Non-pigmented ciliary epithelial cell (primary cell): ENCODE measurements around the gene ELF3.
"Not testable (repeated sequence)": the region's sequence is repeated elsewhere in the genome, so short reads cannot be mapped to it uniquely, and the experiment has no call there.

Experiments
- DNase-seq: peaks from one replicate; pipeline ENCODE4 v3.0.0-alpha.2; 2010; ENCODE audit warnings: low read depth

The ELF3 gene

DNA sequence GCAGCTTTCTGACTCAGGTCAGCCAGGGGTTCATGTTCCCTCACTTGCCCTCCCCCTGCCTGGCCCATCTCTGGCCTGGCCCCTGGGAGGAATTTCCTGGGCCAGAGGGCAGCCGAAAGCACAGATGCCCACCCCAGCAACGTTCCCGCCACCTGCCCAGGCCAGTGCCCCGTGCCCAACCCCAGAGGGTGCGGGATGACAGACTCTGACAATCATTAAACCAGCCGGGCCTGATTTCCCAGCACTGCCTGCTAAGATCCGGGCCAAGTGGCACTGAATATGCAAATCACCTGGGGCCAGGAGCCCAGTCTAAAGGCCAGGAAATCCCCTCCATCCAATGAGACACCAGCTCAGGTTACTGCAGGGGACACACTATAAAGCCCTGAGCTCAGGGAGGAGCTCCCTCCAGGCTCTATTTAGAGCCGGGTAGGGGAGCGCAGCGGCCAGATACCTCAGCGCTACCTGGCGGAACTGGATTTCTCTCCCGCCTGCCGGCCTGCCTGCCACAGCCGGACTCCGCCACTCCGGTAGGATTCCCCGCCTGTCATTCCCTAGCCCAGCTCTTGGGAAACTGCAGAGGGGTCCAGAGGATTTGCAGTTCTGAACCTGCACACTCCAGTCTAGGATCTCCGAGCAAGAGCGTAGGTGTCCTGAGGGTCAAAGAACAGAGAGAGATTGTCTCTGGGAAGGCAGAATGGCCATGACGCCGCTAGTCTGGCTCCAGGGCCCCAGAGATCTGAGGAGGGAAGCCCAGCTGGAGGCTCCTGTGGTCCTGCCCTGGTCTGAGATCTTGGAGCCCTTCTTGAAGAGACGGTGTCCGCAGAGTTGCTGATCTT, at the start of gene ELF3:
Gene ELF3, plus strand, starts transcription at position 408 of the 836 bp plus-strand sequence. CDS start 550 bp downstream, outside the sequence.
- DNase-seq = no peak

DNA sequence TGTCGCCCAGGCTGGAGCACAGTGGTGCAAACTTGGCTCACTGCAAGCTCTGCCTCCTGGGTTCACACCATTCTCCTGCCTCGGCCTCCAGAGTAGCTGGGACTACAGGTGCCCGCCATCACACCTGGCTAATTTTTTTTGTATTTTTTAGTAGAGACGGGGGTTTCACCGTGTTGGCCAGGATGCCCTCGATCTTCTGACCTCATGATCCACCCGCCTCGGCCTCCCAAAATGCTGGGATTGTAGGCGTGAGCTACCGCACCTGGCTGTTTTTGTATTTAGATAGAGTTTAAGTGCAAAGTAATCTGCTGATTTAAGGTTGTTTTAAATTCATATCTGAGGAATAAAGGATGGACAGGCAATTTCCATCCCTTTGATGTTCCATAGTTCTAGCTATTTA, 48.0 kb upstream of the ELF3 start:
- not testable (repeated sequence) for DNase-seq

DNA sequence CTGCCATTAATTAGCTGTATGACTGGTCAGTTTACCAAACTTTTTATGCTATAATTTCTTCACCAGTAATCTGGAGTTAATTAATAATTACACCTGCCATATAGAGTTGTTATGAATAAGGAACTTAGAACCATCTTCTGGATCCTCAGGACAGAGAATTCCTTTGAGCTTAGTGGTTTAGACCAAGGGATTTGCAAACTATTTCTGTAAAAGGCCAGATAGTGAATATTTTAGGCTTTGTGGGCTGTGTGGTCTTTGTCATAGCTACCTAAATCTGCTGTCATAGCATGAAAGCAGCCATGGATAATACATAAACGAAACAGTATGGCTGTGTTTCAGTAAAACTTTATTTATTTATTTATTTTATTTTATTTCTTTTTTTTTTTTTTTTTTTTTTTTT, 46.1 kb upstream of the ELF3 start:
- no peak for DNase-seq

DNA sequence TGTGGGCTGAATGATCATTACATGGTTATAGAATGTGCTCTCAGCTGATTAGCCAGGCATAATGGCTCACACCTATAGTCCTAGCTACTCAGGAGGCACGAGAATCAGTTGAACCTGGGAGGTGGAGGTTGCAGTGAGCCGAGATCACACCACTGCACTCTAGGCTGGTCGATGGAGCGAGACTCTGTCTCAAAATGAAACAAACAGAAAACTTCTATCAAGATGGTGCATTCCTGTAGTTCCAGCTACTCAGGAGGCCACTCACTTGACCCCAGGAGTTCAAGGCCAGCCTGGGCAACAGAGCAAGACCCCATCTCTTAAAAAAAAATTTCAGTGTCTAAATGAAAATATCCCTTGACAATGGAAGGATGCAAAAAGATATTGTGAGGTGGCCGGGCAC, 44.2 kb upstream of the ELF3 start:
- no peak for DNase-seq

DNA sequence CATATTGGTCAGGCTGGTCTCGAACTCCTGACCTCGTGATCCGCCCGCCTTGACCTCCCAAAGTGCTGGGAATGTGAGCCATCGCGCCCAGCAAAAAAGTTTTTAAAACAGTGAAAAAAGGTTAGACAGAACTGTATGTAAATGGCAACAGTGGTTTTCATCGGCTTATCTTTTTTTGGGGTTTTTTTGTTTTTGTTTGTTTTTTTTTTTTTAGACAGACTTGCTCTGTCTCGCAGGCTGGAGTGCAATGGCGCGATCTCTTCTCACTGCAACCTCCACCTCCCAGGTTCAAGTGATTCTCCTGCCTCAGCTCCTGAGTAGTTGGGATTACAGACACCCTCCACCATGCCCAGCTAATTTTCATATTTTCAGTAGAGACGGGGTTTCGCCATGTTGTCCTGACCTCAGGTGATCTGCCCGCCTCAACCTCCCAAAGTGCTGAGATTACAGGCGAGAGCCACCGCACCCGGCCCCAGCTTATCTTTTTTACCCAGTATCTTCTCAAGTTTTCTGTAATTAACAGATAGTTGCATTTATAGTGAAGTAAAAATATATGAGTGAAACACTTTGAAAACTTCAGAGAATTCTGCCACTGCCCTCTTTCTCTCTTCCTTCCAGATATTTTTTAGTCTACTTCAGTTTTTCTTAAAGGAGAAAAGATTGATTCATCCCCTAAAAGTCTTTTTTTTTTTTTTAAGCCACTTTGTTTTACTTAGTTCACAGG, 42.0 kb upstream of the ELF3 start:
- DNase-seq = no peak

DNA sequence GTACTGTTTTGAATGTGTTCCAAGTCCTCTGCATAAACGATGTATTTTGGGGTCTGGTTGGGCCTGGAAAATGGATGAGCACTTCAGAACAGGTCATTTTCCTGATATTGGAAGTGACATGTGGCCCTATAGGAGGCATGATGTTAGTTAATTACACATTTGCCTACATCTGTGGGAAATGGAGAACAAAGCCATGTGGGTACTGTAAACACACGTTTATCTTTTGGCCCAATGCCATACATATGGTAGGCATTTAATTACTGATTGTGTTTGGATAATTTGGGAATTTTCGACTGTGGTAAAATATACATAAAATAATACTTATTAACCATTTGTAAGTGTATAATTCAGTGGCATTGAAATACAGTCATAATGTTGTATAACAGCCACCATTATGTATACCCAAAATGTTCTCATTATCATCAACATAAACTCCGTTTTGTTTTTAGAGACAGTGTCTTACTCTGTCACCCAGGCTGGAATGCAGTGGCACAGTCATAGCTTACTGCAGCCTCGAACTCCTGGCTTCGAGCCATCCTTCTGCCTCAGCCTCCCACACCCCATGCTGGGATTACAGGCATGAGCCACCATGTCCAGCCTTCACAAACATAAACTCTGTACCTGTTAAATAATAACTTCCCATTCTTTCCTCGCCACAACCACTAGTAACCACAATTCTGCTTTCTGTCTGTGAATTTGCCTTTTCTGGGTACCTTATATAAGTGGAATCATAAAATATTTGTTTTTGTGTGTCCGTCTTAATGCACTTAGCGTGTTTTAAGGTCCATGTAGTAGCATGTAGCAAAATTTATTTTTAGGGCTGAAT, 39.8 kb upstream of the ELF3 start:
- DNase-seq = no peak

DNA sequence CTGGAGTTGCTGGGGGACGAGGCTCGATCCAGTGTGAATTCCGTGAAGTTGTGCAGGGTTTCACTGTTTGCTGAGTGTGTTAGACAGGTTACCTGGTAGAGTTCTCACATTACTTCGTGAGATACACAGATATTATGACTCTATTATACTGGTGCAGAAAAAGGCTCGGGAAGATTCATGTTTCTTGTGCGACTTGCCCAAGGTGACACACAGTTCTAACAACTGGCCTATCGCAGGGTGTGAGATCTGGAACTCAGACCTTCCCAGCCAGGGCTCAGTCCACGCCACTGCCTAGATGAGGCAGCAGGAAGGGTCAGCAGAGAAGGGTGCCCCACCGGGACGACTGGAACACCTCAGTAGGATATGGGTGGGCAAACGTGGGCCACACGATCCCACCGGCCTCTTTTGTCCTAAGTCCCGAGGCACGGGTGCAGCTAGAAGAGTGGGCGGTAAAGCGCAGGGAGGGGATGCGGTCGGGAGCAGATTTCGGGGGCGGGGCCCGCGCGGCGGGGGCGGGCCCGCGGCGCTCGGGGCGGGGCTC, 28.2 kb upstream of the ELF3 start:
- DNase-seq = no peak

DNA sequence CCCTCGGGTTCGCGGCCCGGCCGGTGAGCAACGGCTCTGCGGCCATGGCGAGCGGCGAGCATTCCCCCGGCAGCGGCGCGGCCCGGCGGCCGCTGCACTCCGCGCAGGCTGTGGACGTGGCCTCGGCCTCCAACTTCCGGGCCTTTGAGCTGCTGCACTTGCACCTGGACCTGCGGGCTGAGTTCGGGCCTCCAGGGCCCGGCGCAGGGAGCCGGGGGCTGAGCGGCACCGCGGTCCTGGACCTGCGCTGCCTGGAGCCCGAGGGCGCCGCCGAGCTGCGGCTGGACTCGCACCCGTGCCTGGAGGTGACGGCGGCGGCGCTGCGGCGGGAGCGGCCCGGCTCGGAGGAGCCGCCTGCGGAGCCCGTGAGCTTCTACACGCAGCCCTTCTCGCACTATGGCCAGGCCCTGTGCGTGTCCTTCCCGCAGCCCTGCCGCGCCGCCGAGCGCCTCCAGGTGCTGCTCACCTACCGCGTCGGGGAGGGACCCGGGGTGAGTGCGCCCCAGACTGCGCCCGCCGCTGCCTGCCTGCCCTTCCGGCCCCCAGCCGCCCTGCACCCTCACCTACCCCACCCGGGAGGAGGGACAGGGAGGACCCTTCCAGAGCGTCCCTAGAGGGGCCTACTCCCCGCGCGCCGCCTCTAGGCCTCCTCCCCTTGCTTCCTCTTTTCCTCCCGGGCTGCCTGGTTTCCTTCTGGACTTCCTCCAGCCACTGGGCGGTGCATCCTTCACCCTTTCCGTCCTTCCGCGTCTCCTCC, 27.6 kb upstream of the ELF3 start, which contains the start of gene RNPEP:
Gene RNPEP, plus strand, starts transcription at position 26 of the 757 bp plus-strand sequence. Its CDS starts 19 bp downstream, at position 45.
- DNase-seq = no peak

DNA sequence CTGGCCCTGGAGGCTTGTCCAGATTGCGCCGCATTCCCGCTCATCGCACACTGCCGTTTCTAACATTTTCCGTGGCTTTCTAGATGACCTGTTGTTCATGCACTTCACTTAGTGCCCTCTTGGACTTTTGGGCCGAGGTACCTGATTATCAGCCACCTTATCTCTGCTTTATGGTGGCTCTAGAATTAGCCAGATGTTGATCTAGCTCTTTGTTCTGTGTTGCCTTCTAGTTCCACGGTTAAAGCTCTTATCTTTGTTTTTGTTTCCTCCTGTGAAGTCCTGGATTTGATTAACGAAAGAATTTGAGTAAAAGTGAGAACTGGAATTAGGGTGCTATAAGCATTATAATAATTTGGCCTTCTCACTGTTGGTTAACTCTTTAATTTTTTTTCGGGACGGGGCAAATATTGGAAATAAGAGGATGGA, 27.0 kb upstream of the ELF3 start:
- no peak for DNase-seq

DNA sequence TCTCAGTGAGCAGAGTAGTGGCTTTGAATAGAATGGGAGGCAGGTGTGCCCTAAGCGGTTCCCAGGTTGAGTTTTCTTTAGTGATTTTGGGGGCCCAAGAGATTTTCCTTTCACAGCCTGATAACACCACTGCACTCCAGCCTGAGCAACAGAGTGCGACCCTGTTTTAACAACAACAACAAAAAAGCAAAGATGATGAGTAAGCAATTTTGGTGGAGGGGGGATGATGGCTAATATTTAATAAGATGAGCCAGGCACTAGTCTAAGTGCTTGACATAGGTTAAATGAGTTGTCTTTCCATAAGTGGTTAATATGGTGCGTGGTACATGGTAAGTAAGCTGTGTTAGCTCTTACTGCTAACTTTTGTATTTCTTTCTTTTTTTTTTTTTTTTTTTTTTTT, 25.9 kb upstream of the ELF3 start:
- no peak for DNase-seq

DNA sequence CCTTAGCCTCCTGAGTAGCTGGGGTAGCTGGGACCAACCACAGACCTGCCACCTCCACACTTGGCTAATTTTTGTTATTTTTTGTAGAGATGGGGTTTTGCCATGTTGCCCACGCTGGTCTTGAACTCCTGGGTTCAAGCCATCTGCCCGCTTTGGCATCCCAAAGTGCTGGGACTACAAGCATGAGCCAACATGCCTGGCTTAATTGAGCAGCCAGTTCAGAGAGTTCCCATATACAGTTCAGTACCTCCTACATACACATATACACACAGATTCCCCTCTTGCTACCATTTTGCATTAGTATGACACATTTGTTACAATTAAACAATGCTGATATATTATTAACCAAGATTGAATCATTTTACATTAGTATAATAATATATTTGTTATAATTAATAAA, 25.0 kb upstream of the ELF3 start:
- DNase-seq = no peak

DNA sequence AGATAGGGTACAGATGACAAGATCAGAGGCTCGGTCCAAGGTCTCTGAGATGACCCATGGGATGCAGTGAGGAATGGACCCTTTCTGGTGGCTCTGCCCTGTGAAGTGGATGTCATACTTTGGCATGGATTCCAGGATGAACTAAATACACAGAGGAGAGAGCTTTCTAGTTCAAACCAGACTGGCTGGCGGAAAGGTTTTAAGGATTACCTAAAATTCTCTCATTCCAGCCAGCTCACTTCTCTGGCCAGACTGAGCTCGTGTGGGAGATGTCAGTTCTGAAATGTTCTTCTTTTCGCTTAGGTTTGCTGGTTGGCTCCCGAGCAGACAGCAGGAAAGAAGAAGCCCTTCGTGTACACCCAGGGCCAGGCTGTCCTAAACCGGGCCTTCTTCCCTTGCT, 21.8 kb upstream of the ELF3 start:
- DNase-seq = no peak

DNA sequence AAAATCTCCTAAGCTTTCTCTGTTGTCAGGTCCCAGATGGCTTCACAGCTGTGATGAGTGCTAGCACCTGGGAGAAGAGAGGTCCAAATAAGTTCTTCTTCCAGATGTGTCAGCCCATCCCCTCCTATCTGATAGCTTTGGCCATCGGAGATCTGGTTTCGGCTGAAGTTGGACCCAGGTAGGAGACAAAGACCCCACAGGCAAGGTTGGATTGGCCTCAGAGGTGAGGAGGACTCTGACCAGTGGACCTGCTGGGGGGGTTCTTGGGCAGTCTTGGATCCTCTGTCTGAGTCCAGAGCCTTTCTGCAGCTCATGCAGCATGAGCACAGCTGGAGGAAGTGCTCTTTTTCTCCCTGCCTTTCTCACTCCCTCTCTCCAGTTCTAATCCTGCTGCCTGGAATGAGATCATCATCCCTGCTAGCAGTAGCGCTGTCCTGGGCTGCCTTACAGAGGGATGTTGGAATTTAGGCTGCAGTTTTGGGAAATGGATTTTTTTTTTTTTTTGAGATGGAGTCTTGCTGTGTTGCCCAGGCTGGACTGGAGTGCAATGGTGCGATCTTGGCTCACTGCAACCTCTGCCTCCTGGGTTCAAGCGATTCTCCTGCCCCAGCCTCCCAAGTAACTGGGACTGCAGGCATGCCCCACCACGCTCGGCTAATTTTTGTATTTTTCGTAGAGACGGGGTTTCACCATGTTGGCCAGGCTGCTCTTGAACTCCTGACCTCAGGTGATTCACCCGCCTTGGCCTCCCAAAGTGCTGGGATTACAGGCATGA, 20.8 kb upstream of the ELF3 start:
- no peak for DNase-seq

DNA sequence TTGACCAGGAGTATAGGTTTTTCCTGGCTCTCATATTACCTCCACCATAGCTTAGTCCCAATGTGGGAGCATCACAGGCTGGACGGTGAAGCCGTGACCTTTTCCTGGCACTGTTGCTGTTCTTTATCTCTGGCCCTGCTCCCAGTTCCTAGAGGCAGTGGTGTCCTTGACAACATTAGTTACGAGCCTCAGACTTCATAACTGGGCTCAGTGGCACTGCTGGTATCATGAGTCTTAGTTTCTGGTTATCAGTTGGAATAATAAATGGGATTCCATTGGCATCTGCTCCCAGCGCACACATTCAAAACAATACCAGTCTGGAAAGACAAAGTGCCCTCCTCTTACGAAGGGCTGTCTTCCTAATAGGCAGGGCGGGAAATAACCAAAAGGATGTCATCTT, 20.0 kb upstream of the ELF3 start:
- no peak for DNase-seq

DNA sequence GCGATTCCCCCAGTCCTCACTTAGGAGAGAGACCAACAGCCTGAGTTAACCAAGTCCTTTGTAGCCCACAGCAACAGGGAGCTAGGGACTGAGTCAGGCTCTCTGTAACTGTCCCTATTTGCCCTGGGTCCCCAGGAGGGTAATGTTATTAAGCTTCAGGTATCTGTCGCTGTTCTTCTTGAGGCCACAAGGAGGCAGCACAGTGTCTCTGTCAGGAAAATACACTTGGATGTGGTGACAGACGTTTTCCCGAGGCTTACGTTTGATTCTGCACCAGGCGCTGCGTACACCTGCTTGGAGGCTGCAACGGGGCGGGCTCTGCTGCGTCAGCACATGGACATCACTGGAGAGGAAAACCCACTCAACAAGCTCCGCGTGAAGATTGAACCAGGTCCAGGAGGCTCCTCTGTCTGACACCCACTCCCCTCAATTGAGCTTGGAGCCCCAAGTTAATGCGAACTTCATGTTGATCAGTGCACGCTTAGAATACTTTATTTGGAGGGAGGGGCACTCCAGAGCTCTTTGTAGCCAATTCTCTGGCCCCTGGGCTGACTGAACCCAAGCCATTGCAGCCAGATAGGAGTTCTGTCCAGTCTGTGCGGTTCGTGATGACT, 10.7 kb upstream of the ELF3 start:
- no peak for DNase-seq

DNA sequence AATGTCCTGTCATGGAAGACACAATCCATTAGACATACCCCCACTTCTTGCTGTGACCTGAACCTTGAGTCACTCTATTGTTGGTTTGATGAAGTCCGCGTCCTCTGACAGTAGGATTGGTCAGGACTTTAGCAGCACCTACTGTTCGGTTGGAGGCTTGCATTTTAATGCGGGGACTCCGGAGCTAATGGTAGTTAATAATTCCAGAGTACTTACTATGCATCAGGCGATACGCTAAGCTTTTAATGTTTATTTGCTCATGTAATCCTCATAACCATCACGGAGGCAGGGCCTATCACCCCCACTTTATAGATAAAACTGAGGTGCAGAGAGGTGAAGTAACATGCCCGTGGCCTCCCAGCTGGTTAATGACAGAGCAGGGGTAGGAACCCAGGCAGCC, 7.9 kb upstream of the ELF3 start:
- no peak for DNase-seq

DNA sequence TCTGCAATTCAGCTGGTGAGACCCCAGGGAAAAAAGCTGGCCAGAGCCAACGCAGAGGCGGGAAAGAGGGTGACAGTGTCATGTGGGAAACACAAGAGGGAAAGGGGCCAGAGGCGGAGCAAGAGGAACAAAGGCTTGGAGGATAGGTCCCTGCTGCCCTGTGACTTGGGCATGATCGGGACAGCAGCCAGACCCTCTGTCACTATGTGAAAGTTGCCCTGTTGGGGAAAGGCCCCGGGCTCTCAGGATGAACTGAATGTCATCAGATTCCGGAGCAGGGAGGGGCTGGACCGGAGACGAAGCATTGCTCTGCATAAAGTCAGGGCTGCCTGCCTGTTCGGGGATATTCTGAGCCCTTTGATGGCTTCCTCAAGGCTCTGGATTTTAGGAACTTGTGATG, 5.7 kb upstream of the ELF3 start:
- DNase-seq = no peak

DNA sequence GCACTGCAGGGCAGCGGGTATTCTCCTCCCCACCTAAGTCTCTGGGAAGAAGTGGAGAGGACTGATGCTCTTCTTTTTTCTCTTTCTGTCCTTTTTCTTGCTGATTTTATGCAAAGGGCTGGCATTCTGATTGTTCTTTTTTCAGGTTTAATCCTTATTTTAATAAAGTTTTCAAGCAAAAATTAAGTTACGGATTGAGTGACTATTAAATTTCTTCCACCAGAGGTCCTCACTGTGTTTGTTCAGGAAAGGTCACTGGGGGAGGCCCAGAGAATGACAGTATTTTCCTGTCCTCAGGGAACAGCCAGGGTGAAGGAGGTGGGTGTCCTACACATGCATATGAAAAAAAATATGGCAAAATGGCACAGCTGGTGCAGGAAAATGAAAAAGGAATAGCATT, 4.4 kb upstream of the ELF3 start:
- no peak for DNase-seq

DNA sequence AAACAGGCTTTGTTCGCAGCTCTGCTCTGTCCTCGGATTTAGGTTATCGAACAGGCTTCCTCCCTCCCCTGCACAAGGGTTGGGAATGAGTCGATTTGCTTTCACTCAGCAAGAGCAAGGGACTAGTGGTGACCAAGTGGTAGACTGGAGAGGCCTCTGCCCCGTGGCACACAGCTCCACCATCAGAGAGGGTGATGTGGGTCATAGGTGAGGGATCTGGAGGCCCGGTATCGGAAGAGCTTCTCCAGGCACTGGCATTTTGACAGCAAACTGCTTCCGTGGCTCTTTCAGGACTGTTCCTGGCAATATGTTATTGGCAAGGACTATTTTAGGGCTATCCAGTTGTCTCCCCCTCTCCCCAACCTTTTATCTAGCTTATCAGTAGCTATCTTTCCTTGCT, 3.1 kb upstream of the ELF3 start:
- no peak for DNase-seq

DNA sequence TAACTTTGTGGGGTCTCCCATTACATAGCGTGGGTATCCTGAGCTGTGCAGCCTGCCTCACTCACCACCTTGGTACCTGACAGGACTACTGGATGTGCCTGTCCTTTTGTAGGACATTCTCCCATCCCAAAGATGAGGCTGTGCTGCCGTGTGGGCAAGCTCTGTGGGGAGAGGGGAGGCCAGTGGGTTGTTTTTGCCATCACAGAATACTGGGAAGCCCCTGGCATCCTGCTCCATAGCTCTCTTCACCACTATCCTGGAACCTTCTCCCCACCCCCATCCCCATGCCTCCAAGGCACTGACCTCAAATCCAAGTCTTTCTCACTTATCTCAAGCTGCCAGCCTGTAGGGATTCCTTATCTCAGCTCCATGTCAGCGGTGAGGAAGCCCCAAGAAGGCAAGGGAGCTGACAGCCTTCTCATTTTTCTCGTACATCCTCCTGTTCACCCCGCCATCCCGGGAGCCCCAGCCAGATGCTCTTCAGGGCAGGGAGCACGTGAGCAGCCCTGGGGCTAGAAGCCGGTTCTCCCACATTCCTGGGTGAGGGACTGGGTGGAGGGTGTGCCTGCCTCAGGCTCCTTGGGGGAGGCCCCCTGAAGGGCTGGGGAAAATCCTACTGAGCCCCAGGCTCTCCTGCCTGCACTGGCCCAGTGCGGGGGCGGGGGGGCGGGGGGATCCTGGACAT, 2.4 kb upstream of the ELF3 start:
- no peak for DNase-seq
